H54 (cell line): ENCODE data around the gene KIAA1217.
A peak's percentile ranks its signal among the peaks of the same experiment; 100 is the strongest.

Source experiments
- DNase-seq: peaks from one replicate; pipeline ENCODE4 v3.0.0; 2011; ENCODE audit warnings: low spot score, mixed read lengths; ENCODE audit not compliant: insufficient read length
- FAIRE-seq: peaks from 3 replicates; lab custom pipeline; 2011; peaks lifted over from hg19 to GRCh38; lab: Jason Lieb, UNC
- POLR2A ChIP-seq: IDR thresholded peaks from 2 replicates; pipeline ENCODE4 v1.6.1; 2011; ENCODE audit warnings: low read depth, mild to moderate bottlenecking, low read length

KIAA1217 gene

GRCh38 chr10:24462889-24463552 lies 254.1 kb downstream of the KIAA1217 start:
- TF ChIP-seq POLR2A: no peak
- FAIRE-seq (no peak), DNase-seq (no peak)

GRCh38 chr10:24463611-24464426 lies 254.9 kb downstream of the KIAA1217 start:
- FAIRE-seq (peak; percentile 94), DNase-seq (peak; percentile 48)
- no peak for TF ChIP-seq POLR2A

- no peak for FAIRE-seq
- TF ChIP-seq POLR2A: no peak
- DNase-seq: no peak
Measured at GRCh38 chr10:24465124-24465874, 256.4 kb downstream of the KIAA1217 start.

- TF ChIP-seq POLR2A: no peak
- FAIRE-seq: peak; percentile 94
- DNase-seq: peak; percentile 28
Measured at GRCh38 chr10:24465891-24466818, 257.2 kb downstream of the KIAA1217 start.

GRCh38 chr10:24467136-24467535 lies 258.2 kb downstream of the KIAA1217 start:
- DNase-seq (no peak), FAIRE-seq (no peak)
- no peak for TF ChIP-seq POLR2A

GRCh38 chr10:24467605-24468004 lies 258.7 kb downstream of the KIAA1217 start:
- FAIRE-seq (no peak), DNase-seq (no peak)
- no peak for TF ChIP-seq POLR2A

GRCh38 chr10:24468281-24468751 lies 259.4 kb downstream of the KIAA1217 start:
- no peak for TF ChIP-seq POLR2A
- DNase-seq (no peak), FAIRE-seq (no peak)

- no peak for FAIRE-seq
- no peak for DNase-seq
- no peak for TF ChIP-seq POLR2A
Measured at GRCh38 chr10:24469993-24470392, 261.1 kb downstream of the KIAA1217 start.

GRCh38 chr10:24475598-24475997 lies 266.7 kb downstream of the KIAA1217 start:
- TF ChIP-seq POLR2A: no peak
- FAIRE-seq (no peak), DNase-seq (no peak)

- TF ChIP-seq POLR2A: no peak
- no peak for FAIRE-seq
- DNase-seq: no peak
Measured at GRCh38 chr10:24476913-24477701, 268.2 kb downstream of the KIAA1217 start.

- DNase-seq (no peak), FAIRE-seq (no peak)
- TF ChIP-seq POLR2A: no peak
Measured at GRCh38 chr10:24477915-24478314, 269.0 kb downstream of the KIAA1217 start.

- no peak for DNase-seq
- no peak for FAIRE-seq
- TF ChIP-seq POLR2A: no peak
Measured at GRCh38 chr10:24479806-24480205, 270.9 kb downstream of the KIAA1217 start.
